ENCODE measurements around the gene TSPAN1. TPM values are rescaled to one million over a fixed set of nuclear protein-coding genes. Genes with fewer than 3 reads are reported as not detected.
A peak's percentile ranks its signal among the peaks of the same experiment; 100 is the strongest.

Gene TSPAN1
- total RNA-seq, 2 donors from 2014 or later: not detected

- H3K9me3 Mint-ChIP-seq: no peaks in the 10 kb centered on the region
- no peak overlapping the region for H3K4me3 ChIP-seq (ENCODE audit: low read length)
- no peaks in the 10 kb centered on the region for H3K36me3 ChIP-seq (ENCODE audit: control insufficient read depth, insufficient read depth, low read length)
- TF ChIP-seq, protein P1, sequence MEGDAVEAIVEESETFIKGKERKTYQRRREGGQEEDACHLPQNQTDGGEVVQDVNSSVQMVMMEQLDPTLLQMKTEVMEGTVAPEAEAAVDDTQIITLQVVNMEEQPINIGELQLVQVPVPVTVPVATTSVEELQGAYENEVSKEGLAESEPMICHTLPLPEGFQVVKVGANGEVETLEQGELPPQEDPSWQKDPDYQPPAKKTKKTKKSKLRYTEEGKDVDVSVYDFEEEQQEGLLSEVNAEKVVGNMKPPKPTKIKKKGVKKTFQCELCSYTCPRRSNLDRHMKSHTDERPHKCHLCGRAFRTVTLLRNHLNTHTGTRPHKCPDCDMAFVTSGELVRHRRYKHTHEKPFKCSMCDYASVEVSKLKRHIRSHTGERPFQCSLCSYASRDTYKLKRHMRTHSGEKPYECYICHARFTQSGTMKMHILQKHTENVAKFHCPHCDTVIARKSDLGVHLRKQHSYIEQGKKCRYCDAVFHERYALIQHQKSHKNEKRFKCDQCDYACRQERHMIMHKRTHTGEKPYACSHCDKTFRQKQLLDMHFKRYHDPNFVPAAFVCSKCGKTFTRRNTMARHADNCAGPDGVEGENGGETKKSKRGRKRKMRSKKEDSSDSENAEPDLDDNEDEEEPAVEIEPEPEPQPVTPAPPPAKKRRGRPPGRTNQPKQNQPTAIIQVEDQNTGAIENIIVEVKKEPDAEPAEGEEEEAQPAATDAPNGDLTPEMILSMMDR (conservative IDR thresholded peaks at IDR 0.05): no peak
- peaks cover 53% of the 10 kb centered on the region for H3K27me3 Mint-ChIP-seq (ENCODE audit: insufficient read depth)
- H3K27ac Mint-ChIP-seq: no peak overlapping the region
- no peak overlapping the region for H3K9ac ChIP-seq (ENCODE audit: extremely low read depth, low read length, poor library complexity, severe bottlenecking)
- no peak overlapping the region for H3K27ac ChIP-seq (ENCODE audit: low read depth, low read length)
- no peaks in the 10 kb centered on the region for H3K4me1 ChIP-seq (ENCODE audit: control insufficient read depth, insufficient read depth, low read length)
- 84% methylated on average over 21 to 47 of the region's 47 CpGs for WGBS, 2 experiments (ENCODE audit: insufficient coverage in 1 of 2, insufficient read length in 1 of 2)
- H3K9me3 ChIP-seq (ENCODE audit: control insufficient read depth, low read length): no peaks in the 10 kb centered on the region
- no peaks in the 10 kb centered on the region for H3K27me3 ChIP-seq (ENCODE audit: control insufficient read depth, insufficient read depth, low read length, poor library complexity, severe bottlenecking)
- DNase-seq: peak; percentile 68
- peaks cover 8% of the 10 kb centered on the region for H3K4me1 Mint-ChIP-seq
- H3K36me3 Mint-ChIP-seq (ENCODE audit: low read depth): no peaks in the 10 kb centered on the region
- H3K4me3 Mint-ChIP-seq: peak overlapping the region; percentile 52
These were observed 8.1 kb upstream of the TSPAN1 start for GRCh38 chr1:46166521-46167462.

- TF ChIP-seq, protein P1 (conservative IDR thresholded peaks at IDR 0.05): no peak
- H3K9ac ChIP-seq (ENCODE audit: extremely low read depth, low read length, poor library complexity, severe bottlenecking): no peak overlapping the region
- H3K4me3 Mint-ChIP-seq: no peak overlapping the region
- no peaks in the 10 kb centered on the region for H3K9me3 ChIP-seq (ENCODE audit: control insufficient read depth, low read length)
- H3K4me3 ChIP-seq (ENCODE audit: low read length): no peak overlapping the region
- no peaks in the 10 kb centered on the region for H3K36me3 Mint-ChIP-seq (ENCODE audit: low read depth)
- no peak for DNase-seq
- H3K9me3 Mint-ChIP-seq: no peaks in the 10 kb centered on the region
- peaks cover 8% of the 10 kb centered on the region for H3K4me1 Mint-ChIP-seq
- H3K27me3 Mint-ChIP-seq (ENCODE audit: insufficient read depth): peaks cover 51% of the 10 kb centered on the region
- no peaks in the 10 kb centered on the region for H3K4me1 ChIP-seq (ENCODE audit: control insufficient read depth, insufficient read depth, low read length)
- H3K27ac Mint-ChIP-seq: no peak overlapping the region
- H3K27me3 ChIP-seq (ENCODE audit: control insufficient read depth, insufficient read depth, low read length, poor library complexity, severe bottlenecking): no peaks in the 10 kb centered on the region
- WGBS, 2 experiments (ENCODE audit: insufficient coverage in 1 of 2, insufficient read length in 1 of 2): 97% methylated on average over 1 of the region's 1 CpG; no CpG with 5 or more reads in 1 of the 2 experiments
- H3K27ac ChIP-seq (ENCODE audit: low read depth, low read length): no peak overlapping the region
- no peaks in the 10 kb centered on the region for H3K36me3 ChIP-seq (ENCODE audit: control insufficient read depth, insufficient read depth, low read length)
These were observed 6.4 kb upstream of the TSPAN1 start for GRCh38 chr1:46168477-46168876.

GRCh38 chr1:46169811-46170454 is 5.0 kb upstream of the TSPAN1 start:
- H3K4me3 Mint-ChIP-seq: no peak overlapping the region
- 93 to 100% methylated on average over 1 to 3 of the region's 3 CpGs for WGBS, 2 experiments (ENCODE audit: insufficient coverage in 1 of 2, insufficient read length in 1 of 2)
- H3K27ac Mint-ChIP-seq: no peak overlapping the region
- Histone ChIP-seq H3K9ac (ENCODE audit: extremely low read depth, low read length, poor library complexity, severe bottlenecking) (no peak overlapping the region), H3K27me3 (ENCODE audit: control insufficient read depth, insufficient read depth, low read length, poor library complexity, severe bottlenecking) (no peaks in the 10 kb centered on the region), H3K27ac (ENCODE audit: low read depth, low read length) (no peak overlapping the region), H3K36me3 (ENCODE audit: control insufficient read depth, insufficient read depth, low read length) (no peaks in the 10 kb centered on the region), H3K4me1 (ENCODE audit: control insufficient read depth, insufficient read depth, low read length) (no peaks in the 10 kb centered on the region), H3K9me3 (ENCODE audit: control insufficient read depth, low read length) (no peaks in the 10 kb centered on the region), H3K4me3 (ENCODE audit: low read length) (no peak overlapping the region)
- H3K4me1 Mint-ChIP-seq: peaks cover 8% of the 10 kb centered on the region
- H3K27me3 Mint-ChIP-seq (ENCODE audit: insufficient read depth): peaks cover 47% of the 10 kb centered on the region
- no peaks in the 10 kb centered on the region for H3K36me3 Mint-ChIP-seq (ENCODE audit: low read depth)
- DNase-seq: no peak
- no peaks in the 10 kb centered on the region for H3K9me3 Mint-ChIP-seq
- TF ChIP-seq, protein P1 (conservative IDR thresholded peaks at IDR 0.05): no peak

Data from endodermal cell (in vitro differentiated cells).